C4-2B (cell line): Measurements from ENCODE around the gene WWOX.

ENCODE experiments used
- H3K27ac ChIP-seq: fragments of 450-650 bp; 2 replicates; pipeline ENCODE4 v1.5.1; 2017
- CTCF ChIP-seq: fragments of 450-650 bp; conservative IDR thresholded peaks from 2 replicates; pipeline ENCODE4 v1.5.1; 2017; ENCODE audit warnings: mild to moderate bottlenecking
- ZFX ChIP-seq: fragments of 450-650 bp; IDR thresholded peaks from 2 replicates; pipeline ENCODE4 v1.6.1; 2017

The WWOX gene

GRCh38 chr16:78866521-78866920 lies 767.1 kb downstream of the WWOX start:
- no peak for TF ChIP-seq ZFX
- no peak for TF ChIP-seq CTCF
- H3K27ac ChIP-seq: peak overlapping the region; percentile 27; the same call in 1 of the 2 replicates

- no peak for TF ChIP-seq ZFX
- no peak for TF ChIP-seq CTCF
- no peak overlapping the region for H3K27ac ChIP-seq
Observed at GRCh38 chr16:78869492-78869891, 770.0 kb downstream of the WWOX start.

GRCh38 chr16:78871241-78871640 lies 771.8 kb downstream of the WWOX start:
- H3K27ac ChIP-seq: no peak overlapping the region
- TF ChIP-seq ZFX: no peak
- TF ChIP-seq CTCF: no peak

GRCh38 chr16:78876671-78877070 lies 777.2 kb downstream of the WWOX start:
- TF ChIP-seq ZFX: no peak
- no peak for TF ChIP-seq CTCF
- no peak overlapping the region for H3K27ac ChIP-seq

- no peak overlapping the region for H3K27ac ChIP-seq
- TF ChIP-seq ZFX (no peak), CTCF (no peak)
Observed at GRCh38 chr16:78877114-78877655, 777.7 kb downstream of the WWOX start.

- TF ChIP-seq ZFX: no peak
- H3K27ac ChIP-seq: no peak overlapping the region
Observed at GRCh38 chr16:78878570-78878969, 779.1 kb downstream of the WWOX start.

- H3K27ac ChIP-seq: no peak overlapping the region
- TF ChIP-seq ZFX (no peak), CTCF (no peak)
Observed at GRCh38 chr16:78879011-78879410, 779.6 kb downstream of the WWOX start.

GRCh38 chr16:78882150-78882549 lies 782.7 kb downstream of the WWOX start:
- no peak overlapping the region for H3K27ac ChIP-seq
- TF ChIP-seq ZFX: no peak
- no peak for TF ChIP-seq CTCF
